SH-SY5Y (cell line): ENCODE data around the gene TEAD1.

Experiments used
- GATA2 ChIP-seq: IDR thresholded peaks from 2 replicates; pipeline ENCODE4 v1.6.1; 2011; ENCODE audit warnings: mild to moderate bottlenecking, low read depth, low read length
- GATA3 ChIP-seq: IDR thresholded peaks from 2 replicates; pipeline ENCODE4 v1.6.1; 2011; ENCODE audit warnings: low read depth, mild to moderate bottlenecking, low read length, moderate library complexity

The TEAD1 gene

DNA sequence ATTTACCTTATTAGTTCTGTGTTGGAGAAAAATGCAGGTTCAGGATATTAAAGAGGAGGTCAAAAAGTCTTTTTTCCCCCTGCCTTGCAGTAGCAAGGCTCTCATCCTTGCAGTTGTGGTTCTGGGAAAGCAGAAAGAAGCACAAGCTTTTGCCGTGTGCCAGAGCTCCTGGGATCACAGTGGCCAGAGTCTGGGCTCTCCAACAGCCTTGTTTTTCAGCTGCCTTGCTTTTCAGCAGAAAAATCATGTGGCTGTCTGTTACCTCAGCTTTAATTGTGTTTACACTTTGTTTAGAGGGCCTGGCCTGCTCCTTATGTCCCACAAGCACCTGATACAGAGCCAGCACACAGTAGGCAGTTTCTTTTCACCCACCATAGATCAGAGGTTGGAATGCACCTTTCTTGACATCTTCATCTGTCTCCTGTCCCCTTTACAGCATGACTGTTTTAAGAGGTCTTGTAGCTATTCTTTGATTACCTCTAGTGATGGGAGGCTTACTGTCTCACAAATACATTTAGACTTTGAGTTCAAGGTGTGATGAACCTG, 67.5 kb downstream of the TEAD1 start:
- no peak for TF ChIP-seq GATA2
- TF ChIP-seq GATA3 = no peak

DNA sequence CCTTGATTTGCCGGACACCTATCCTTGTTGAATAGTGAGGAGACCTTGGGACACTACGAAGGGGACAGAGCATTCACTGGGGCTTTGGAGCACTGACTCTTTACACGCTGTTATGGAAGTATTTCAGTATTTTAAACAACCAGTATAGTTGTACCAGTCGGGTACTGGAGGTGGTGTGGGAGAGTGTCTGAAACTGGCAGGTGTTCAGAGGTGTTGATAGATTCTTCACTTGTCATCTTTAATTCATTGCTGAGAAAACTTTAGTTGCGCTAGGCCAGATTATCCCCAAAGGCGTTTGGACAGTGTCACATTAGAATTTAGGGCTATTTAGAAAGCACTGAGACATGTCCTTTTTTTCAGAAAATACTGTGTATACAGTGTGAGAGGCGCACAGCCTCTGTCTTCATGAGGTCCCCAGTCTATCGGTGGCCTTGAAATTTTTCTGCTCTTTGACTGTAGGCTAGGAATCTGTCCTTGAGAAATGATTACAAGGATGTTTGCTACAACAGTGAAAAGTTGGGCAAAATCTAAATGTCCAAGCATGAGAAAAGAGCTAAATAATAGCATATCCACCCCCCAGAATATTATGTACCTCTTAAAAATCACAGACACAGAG, 69.7 kb downstream of the TEAD1 start:
- TF ChIP-seq GATA3 (no peak), GATA2 (no peak)

DNA sequence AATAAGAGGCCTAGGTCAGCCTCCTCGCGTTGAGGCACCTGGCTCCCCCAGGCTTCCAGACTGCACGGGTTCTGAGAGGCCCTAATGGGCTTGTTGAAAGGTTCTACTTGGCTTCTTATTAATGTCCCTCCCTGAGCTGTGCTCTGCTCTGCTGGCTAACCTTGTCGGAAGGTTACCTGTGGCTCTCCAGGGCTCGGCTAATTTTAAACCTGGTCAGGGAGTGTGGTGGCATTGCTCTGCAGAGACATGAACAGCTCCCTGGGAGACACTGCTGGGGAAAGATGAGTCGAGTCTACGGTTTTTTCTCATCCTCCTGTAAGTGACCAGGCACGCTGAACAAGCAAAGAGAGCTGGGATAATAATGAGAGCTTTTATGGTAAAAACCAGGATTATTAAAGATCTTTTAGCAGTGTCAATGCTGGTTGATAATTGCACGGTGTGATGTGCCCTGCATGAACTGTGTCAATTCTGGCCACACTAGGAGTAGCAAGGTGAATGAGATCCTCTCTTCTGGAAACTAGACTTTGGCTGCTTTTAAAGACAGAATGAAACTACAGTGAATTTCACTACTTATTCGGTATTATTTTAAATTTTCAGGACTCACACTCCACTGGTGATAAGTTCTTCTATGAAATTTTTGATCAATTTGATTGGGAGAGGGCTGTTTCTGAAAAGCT, 70.7 kb downstream of the TEAD1 start:
- TF ChIP-seq GATA3 = no peak

- TF ChIP-seq GATA3 (no peak), GATA2 (no peak)
These were observed 71.6 kb downstream of the TEAD1 start for GRCh38 chr11:12745787-12746186.

DNA sequence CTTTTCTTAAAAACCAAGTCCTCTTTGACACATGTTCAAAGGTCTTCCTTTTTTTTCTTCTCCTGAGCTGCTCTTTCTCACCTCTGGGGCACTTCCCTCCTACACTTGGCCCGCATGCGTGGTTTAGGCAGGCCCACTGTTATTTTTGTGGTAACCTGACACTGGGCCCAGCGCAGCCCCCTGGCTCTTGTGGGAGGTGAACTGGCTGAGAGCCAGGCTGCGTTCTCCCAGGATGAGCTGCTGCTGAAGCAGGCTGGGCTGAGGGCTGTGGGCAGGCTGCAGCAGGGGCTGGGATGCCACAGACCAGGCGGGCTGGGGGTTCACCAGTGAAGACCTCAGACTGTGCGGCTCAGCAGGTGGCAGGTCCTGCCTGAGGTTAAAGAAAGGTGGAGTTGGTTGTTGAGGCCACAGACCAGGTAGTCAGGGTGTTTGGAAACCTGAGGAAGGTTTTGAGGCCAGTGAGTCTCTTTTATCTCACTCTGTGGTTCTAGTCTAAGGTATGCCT, 72.4 kb downstream of the TEAD1 start:
- no peak for TF ChIP-seq GATA3
- no peak for TF ChIP-seq GATA2

- TF ChIP-seq GATA2 = no peak
- no peak for TF ChIP-seq GATA3
These were observed 74.3 kb downstream of the TEAD1 start for GRCh38 chr11:12748561-12748960.

DNA sequence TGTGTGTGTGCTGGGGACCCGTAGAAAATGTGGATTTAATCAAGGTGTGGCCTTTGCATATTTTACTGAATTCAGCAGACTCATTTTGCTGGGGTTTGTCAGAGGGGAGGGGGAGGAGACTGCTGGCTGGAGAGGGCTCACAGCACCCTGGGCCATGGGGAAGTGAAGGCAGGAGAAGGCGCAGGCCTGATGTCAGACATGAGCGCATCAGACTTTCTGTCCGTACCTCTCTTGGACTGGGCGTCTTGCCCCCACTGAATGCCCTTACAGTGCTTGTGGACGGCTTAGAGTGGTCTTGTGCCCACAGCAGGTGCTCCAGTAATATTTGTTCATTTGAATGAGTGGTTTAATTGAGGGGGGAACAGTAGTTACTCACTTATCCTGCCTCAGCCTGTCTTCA, 75.2 kb downstream of the TEAD1 start:
- TF ChIP-seq GATA3 (no peak), GATA2 (no peak)

- TF ChIP-seq GATA3 (no peak), GATA2 (no peak)
These were observed 76.0 kb downstream of the TEAD1 start for GRCh38 chr11:12750181-12750580.

GRCh38 chr11:12752868-12753524, 78.8 kb downstream of the TEAD1 start:
- no peak for TF ChIP-seq GATA3
- TF ChIP-seq GATA2 = no peak

- no peak for TF ChIP-seq GATA3
- no peak for TF ChIP-seq GATA2
These were observed 79.8 kb downstream of the TEAD1 start for GRCh38 chr11:12754021-12754420.

GRCh38 chr11:12754582-12755234, 80.5 kb downstream of the TEAD1 start:
- no peak for TF ChIP-seq GATA2
- no peak for TF ChIP-seq GATA3

- TF ChIP-seq GATA3 (no peak), GATA2 (no peak)
These were observed 81.6 kb downstream of the TEAD1 start for GRCh38 chr11:12755510-12756453.

- TF ChIP-seq GATA3 (no peak), GATA2 (no peak)
These were observed 82.2 kb downstream of the TEAD1 start for GRCh38 chr11:12756454-12756806.
